Renal pelvis (tissue), 4 donors: ENCODE results near the gene CD70. TPM values are rescaled to one million over a fixed set of nuclear protein-coding genes. Genes with fewer than 3 reads are reported as not detected.
"Not testable (repeated sequence)": the region's sequence is repeated elsewhere in the genome, so short reads cannot be mapped to it uniquely, and the experiment has no call there.

Experiments
- DNase-seq: peaks from one replicate; pipeline ENCODE4 v3.0.0-alpha.2; 2013
- polyA plus RNA-seq, 3 donors: library from polyadenylated mRNA; unstranded; fragments of 120-200 nt; gene quantifications; one replicate each; pipeline ENCODE4 v1.2.1, GENCODE V29; 2013; ENCODE audit not compliant: insufficient read length in 3 of 3

CD70 gene
- polyA plus RNA-seq, 3 donors: 0.26 TPM; not detected in 2

DNA sequence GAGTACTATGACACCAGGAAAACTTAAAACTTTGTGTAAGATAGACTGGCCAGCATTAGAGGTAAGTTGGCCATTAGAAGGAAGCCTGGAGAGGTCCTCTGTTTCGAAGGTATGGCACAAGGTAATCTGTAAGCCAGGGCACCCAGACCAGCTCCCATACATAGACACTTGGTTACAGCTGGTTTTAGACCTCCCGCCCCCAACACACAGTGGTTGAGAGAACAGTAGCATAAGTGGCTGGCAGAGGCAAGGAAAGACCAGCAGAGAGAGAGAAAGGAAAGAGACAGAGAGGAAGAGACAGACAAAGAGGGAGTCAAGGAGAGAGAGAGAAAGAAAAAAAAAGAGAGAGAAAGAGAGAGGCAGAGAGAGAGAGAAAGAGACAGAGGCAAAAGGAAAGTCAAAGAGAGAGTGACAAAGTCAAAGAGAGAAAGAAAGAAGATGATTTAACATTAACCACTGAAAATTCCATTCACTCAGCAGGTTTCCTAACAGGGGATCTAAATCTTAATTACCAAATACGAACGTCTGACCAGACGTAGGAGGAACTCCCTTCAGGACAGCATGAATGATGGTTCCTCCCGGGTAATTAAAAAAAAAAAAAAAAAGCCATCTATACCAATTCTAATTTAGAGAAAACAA, 7.4 kb upstream of the CD70 start:
- DNase-seq: not testable (repeated sequence)

DNA sequence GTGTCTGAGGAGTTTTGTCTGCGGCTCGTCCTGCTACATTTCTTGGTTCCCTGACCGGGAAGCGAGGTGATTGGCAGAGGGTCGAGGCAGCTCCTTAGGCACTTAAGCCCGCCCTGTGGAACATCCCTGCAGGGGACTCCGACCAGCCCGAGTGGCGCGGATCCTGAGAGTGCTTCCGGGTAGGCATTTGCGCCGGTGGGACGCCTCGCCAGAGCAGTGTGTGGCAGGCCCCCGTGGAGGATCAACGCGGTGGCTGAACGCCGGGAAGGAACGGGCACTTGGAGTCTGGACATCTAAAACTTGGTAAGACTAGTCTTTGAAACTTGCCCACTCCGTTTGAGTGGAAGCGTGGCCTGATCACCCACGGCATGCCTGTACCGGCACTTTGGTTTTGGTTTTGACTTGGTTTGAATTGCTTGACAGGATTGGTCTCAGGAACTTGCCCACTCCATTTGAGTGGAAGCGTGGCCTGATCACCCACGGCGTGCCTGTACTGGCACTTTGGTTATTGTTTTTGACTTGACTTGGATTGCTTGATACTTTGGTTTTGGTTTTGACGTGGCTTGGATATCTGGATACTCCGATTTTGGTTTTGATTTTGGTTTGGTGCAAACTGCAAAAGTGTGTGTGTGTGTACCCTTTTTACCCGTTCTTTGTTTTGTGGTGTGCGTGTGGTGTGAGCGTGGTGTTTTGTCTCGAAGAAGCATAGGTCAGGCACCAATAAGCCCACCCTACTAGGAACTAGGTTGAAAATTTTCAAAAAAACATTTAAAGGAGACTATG, 6.7 kb upstream of the CD70 start:
- not testable (repeated sequence) for DNase-seq

DNA sequence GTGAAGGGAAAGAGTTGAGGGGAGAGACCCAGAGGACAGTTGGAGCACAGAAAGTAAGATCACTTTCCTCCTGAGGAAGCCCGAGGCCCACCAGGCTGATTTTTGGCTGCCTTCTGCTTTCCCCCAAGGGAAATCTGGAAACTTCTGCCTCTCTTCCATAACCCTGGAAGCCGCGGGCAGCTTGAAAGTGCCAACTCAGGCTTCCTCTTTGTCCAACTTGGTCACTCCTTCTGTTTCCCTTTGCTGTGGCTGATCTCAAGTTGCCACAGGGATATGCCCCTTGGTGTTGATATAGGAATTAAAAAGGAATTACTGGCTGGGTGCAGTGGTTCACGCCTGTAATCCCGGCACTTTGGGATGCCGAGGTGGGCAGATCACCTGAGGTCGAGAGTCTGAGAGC, 5.7 kb upstream of the CD70 start:
- no peak for DNase-seq

DNA sequence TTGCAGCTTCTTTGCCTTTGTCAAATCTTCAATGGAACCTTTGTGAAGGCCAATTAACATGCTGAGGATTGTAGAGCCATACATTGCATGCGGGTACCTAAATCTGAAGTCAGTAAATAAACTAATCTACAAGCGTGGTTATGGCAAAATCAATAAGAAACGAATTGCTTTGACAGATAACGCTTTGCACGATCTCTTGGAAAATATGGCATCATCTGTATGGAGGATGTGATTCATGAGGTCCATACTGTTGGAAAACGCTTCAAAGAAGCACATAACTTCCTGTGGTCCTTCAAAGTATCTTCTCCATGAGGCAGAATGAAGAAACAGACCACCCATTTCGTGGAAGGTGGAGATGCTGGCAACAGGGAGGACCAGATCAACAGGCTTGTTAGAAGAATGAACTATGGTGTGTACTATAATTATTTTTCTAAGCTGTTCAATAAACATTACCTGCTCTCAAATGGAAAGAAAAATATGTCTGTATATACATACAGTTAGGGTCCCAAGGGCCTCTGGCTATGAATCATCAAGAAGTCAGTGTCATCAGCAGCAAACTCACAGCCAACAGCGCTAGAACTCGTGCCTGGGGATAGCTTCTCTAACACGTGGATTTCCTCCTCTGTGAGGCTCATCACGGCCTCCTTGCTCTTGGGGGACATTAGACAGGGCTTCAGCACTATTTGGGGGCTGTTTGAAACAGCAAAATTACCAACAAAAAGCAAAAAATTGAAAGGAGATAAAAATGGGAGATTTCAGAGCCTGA, 2.9 kb upstream of the CD70 start:
- no peak for DNase-seq

DNA sequence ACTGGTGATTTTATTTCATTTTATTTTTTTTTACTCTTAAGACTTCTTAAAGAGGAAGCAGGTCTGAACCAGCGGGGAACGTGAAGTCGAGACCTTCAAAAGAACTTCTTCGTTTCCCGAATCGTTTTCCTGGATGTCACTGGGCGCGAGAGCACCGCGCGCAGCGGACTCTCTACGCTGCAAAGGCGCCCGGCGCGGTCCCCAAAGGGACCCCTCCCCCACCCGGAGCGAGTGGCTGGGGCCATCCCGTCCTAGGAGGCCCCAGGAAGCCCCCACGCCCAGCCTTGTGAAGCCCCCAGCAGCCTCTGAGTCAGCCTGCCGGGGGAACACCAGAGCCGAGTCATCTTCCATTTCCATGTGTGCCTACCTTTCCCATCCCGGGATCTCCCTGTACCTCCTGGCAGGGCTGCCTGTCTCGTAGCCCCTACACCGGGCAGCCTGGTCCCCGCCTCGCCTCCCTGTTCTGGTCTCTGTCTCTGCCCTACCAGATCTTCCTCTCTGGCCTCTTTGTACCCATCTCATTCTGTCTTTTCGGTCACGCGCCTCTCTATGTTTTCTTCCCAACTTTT, 608 bp downstream of the CD70 start:
- no peak for DNase-seq

DNA sequence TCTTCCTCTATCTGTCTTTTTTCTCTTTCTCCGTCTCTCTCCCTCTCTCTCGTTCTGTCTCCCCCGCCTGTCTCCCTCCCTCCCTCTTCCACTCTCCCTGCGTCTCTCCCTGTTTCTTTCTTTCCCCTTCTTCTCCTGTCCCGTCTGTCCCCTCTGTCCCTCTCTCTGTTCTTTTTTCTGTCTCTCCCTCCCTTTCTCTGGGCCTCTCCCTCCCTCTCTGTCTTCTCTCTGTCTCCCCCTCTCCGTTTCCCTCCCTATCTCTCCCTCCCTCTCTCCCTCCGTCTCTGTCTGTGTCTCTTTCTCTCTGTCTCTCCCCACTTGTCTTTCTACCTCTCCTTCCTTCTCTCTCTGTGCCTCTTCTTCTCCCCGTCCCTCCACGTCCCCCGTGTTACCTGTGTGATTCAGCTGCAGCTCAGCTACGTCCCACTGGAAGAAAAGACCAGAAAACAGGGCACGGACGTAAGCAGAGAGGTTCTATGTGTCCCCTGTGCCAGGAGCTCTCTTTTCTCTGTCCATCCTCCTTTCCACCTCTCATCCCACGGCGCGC, 1.2 kb downstream of the CD70 start:
- DNase-seq: no peak

DNA sequence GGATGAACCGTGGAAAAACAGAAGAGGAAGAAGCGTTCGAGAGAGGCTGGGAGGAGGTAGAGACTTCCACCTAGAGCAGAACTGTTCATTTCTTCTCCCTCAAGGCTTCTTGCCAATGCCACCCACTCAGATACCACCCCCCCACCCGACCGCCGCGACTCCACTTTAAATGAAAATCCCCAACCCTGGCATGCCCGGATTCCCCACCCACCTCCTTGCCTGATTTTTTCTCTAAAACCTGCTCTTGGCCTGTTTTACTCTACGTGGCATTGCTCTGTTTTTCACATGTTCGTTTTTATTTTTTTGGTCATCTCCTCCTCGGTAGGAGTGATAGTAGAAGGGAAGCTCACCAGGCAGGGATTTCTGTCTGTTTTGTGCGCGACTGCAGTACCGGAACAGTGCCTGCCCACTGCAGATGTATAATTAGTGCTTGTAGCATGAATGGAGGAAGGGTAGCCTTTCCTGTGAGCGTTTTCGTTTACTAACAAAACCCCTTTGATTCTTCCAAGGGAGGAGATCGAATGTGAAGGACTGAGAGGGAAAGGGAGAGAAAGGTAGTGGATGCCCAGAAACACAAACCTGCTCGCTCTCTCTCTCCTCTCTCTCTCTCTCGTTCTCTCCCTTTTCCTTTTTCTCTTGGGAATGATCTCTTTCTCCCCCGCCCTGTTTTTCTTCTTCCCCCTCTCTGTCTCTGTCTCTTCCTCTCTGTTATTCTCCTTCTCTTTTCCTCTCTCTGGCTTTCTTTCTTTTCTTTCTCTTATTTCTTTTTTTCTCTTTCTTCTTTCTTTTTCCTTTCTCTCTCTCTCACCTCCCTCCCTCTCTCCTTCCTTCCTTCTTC, 2.2 kb downstream of the CD70 start:
- DNase-seq: no peak

DNA sequence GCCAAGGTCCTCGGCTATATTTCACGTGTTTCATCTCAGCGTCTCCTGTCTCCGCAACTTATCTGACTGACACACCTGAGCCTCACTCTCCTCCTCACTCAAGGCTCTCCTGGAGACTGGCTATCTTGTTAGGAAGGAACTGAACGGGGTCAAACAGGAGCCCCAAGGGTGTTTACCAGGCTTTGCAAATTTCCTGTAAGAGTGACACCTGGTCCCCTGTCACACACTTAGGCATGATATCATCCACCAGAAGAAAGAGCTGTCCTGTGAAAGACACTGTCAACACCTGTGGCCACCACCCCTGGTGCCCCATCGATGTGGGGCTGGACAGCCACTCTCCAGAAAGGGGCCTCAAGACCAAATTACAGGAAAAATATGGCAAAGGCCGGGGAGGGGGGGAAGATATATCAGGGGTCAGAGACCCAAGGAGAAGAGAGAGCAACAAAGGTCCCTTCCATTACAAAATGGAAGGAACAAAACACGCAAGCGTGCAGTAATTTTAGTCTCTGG, 2.9 kb downstream of the CD70 start:
- DNase-seq: no peak

DNA sequence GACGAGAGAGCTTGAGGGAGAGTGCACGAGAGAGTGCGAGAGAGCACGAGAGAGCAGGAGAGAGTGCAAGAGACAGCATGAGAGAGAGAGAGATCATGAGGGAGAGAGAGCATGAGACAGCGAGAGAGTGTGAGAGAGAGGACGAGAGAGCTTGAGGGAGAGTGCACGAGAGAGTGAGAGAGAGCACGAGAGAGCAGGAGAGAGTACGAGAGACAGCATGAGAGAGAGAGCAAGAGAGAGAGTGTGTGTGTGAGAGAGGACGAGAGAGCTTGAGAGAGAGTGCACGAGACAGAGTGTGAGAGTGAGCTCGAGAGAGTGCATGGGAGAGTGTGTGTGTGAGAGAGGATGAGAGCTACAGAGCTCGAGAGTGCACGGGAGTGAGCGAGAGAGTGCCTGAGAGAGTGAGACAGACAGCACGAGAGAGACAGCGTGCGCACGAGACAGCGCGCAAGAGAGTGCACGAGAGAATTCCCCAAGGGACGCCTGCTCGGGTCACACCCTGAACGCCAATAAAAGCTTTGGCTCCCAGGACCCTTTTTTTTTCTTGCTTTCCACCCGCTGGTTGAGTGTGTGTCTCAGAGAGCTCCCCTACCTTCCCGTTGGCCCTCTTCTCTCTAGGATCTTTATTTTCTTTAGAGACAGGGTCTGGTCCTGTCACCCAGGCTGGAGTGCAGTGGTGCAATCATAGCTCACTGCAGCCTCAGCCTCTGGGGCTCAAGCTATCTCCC, 3.7 kb downstream of the CD70 start:
- no peak for DNase-seq

DNA sequence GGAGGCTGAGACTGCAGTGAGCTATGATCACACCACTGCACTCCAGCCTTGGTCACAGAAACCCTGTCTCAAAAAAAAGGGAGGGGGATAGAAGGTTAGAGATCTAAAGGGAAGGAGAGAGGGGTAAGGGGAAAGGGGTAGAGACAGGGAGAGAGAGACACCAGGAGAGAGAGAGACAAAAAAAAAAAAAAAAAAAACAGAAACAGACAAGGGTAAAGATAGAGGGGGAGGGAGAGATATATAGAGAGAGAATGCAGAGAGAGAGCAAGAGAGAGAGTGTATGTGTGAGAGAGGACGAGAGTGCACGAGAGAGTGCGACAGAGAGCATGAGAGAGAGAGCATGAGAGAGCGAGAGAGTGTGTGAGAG, 4.2 kb downstream of the CD70 start:
- no peak for DNase-seq

DNA sequence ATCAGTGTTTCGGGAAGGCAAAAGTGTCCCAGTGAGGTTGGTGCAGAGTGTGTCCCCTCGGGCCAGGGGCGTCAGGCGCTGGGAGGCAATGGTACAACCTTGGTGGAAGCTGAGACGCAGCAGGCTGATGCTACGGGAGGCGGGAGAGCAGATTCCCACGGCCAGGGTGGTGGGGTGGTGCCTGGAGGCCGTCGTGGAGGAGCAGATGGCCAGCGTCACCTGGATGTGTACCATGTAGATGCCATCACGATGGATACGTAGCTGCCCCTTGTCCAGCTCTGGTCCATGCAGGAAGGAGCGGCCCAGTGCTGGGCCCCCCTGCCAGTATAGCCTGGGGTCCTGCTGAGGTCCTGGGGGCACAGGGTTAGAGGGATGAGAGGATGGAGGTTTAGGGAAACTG, 4.9 kb downstream of the CD70 start:
- DNase-seq: no peak

DNA sequence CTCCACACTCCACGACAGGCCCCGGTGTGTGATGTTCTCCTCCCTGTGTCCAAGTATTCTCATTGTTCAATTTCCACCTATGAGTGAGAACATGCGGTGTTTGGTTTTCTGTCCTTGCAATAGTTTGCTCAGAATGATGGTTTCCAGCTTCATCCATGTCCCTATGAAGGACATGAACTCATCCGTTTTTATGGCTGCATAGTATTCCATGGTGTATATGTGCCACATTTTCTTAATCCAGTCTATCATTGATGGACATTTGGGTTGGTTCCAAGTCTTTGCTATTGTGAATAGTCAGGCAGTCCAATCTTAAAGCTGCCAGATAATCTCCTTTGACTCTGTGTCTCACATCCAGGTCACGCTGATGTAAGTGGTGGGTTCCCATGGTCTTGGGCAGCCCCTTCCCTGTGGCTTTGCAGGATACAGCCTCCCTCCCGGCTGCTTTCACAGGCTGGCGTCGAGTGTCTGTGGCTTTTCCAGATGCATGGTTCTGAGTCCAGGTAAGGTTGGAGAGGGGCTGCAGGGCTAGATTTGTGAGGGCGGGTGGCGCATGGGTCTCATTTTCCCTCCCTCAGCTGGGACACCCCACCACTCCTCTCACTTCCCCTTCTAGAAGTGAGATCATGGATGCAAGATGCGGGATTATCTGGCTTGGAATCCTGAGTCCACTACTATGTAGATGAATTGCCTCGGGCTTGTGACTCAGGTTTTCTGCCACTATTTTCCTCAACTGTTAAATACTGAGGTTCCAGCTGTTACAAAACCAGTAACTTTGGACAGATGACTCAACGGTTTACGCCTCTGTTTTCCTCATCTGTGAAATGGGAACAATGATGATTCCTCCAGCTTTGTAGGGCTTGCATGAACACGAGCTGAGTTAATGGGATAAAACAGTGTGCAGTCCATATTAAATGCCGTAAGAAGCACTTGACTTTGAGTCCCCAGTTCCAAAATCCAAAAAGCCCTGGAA, 8.2 kb downstream of the CD70 start:
- DNase-seq: not testable (repeated sequence)

DNA sequence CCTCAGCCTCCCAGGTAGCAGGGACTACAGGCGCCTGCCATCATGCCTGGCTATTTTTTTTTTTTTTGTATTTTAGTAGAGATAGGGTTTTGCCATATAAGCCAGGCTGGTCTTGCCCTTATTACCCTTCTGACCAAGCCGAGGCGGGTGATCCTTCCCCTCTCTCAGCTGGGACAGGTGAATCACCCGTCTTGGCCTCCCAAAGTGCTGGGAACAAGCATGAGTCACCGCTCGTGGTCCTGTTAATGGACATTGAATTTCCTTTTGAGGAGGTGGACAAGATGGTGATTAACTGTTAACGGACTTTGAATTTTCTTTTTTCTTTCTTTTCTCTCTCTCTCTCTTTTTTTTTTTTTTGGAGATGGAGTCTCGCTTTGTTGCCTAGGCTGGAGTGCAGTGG, 10.6 kb downstream of the CD70 start:
- no peak for DNase-seq

DNA sequence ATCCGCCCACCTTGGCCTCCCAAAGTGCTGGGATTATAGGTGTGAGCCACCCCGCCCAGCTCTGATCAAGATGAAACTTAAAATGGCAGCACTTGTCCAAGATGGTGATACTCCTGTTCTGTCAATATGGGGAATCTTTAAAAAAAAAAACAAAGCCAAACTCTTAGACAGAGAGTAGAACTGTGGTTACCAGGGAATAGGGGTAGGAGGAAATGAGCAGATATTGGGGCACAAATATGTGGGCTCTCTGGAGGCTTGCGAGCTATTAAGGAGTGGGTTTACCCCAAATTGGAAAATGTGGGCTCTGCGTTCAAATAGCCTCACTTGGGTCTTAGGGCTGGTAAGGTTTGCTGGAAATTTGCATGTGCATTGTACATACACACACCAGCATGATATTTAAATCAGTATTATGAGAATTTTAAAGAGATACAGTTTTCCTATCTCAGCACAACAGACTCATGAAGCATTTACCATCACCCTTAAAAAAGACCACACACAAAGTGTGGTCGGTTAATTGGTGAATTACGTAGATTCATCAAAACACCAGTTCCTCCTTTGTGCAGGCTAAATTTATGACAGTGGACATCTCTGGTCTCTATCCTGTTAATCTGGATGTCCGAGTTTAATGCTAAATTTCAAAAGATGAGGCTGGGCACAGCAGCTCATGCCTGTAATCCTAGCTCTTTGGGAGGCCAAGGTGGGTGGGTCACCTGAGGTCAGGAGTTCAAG, 11.3 kb downstream of the CD70 start:
- DNase-seq: no peak

DNA sequence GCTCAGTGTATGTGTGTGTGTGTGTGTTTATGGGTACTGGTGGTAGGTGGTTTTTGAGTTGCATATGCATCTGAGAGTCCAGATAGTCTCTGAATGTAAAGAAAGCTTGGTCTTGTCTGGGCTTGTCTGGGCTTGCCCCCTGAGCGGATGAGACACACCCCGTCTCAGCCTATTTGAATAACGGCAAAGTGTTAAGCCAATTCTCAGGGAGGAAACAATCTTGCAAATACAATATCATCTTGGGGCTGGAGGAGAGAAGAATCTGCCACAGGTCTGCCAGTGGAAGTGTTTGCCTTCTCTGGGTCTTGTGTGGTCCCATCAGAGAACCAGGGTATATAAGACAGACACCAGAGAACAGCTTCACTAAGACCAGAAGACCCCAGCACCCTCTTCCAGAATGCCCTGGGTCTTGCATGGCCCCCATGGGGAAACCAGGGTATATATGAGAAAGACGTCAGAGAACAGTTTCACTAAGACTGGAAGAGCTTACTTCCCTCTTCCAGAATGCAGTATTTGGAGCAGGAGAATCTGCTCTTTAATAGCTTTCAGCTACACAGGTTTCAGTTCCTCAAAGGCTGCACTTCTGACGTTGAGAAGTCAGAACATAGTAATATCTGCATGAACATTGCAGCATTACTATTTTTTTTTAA, 13.3 kb downstream of the CD70 start:
- no peak for DNase-seq

DNA sequence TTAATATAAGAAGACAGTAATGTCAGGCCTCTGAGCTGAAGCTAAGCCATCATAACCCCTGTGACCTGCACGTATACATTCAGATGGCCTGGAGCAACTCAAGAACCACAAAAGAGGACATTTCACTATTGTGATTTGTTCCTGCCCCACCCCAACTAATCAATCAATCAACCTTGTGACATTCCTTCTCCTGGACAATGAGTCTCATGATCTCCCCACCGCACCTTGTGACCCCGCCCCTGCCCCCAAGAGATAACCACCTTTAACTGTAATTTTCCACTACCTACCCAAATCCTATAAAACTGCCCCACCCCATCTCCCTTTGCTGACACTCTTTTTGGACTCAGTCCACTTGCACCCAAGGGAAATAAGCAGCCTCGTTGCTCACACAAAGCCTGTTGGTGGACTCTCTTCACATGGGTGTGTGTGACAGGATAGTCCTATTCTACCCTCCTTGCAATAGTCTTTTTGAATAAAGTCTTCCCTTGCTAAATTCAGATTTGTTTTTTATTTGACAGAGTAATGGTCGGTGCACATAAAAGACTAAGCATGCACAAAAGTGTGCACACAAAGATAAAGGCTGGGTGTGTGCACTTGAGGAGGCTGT, 14.0 kb downstream of the CD70 start:
- no peak for DNase-seq

DNA sequence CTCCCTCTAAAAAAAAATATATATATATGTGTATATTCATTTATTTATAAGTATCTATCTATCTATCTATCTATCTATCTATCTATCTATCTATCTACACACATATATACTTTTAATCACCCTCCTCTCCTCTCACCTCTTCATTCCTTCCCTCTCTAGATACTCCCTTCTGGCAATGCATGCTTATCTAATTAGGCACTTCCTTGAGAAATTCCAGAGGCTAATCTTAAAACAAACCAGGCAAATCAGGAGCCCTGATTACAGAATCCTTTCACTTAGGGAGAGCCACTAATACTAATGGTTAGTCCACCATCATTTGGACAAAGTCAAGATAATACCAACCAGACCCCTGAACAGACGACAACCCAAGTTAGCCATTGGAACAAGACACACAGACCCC, 17.6 kb downstream of the CD70 start:
- DNase-seq: no peak

DNA sequence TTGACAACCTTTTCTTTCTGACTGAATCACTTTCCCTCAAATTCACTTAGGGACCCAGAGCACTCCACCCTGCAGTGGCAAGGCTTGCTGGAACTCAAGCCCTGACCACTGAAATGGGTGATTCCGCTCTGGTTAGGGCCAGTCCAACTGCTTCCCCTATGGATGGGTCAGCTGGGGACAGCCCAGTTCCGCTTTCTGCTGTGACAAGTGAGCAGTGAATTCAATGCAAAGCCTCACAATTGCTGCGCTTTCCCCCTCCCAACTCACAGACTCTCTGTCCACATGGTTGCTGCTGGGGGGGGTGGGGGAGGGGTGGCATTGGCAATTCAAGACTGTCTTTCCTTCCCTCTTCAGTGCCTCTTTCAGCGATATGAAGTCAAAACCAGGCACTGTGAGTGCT, 18.7 kb downstream of the CD70 start:
- no peak for DNase-seq
